Kidney epithelial cell (primary cell): Measurements from ENCODE around the gene INO80B. TPM values are rescaled to one million over a fixed set of nuclear protein-coding genes. Genes with fewer than 3 reads are reported as not detected.

Source experiments
- DNase-seq: peaks from one replicate; pipeline ENCODE4 v3.0.0-alpha.2; 2010; ENCODE audit warnings: low read depth
- H3K27me3 ChIP-seq: 2 replicates; pipeline ENCODE4 v1.6.0; 2011; ENCODE audit warnings: low read length; ENCODE audit not compliant: control insufficient read depth, insufficient read depth
- H3K36me3 ChIP-seq: 2 replicates; pipeline ENCODE4 v1.5.1; 2011; ENCODE audit warnings: low read length; ENCODE audit not compliant: control insufficient read depth, insufficient read depth
- H3K4me3 ChIP-seq: 2 replicates; pipeline ENCODE4 v1.5.1; 2011; ENCODE audit warnings: low read depth, mild to moderate bottlenecking, control low read depth, low read length
- total RNA-seq: library from RNA; depleted of rRNA; stranded (reverse); fragments of >200 nt; gene quantifications from 2 replicates; pipeline ENCODE4 v1.2.3, GENCODE V29; 2015
- TF ChIP-seq, protein P1 (sequence below): IDR thresholded peaks from 2 replicates; pipeline ENCODE4 v1.5.1; 2011; ENCODE audit warnings: mild to moderate bottlenecking, moderate library complexity, low read length, control low read depth, inconsistent platforms; ENCODE audit not compliant: insufficient read depth, poor library complexity, severe bottlenecking

INO80B gene
- total RNA-seq, 1 donor from 2014 or later: 31.3 TPM

DNA sequence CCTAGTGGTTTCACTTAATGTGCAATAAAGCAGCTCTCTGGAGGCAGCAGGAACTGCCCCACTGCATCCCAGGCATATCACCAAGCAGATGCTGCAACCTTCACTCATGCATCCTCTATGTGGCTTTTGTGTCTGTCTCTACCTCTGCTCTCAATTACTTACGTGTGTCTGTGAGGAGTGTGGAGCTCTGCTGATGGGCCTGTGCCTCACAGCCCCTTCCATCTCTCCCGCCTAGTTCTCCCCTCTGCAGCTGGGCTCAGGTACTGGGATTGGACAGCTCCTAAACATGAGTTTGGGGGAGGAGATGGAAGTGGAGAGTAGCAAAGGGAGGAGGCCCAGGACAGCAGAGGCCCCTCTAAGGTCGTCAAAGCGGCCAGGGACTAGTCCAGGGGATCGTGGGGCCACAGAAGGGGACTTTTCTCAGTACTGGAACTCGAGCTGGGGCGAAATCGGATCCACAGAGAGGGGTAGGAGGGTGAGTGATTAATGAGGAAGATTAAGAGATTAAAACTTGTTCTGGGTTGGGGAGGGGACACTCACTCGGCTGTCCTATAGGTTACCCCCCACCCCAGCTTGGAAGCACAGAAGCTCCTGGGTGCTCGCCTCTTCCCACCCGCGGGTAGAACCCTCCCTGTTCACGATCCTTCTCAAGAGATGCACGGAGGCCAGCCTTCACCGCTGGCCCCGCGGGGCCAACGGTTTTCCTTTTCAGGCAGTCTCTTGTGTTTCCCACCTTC is 46.6 kb downstream of the INO80B start:
- H3K4me3 ChIP-seq: no peak overlapping the region

DNA sequence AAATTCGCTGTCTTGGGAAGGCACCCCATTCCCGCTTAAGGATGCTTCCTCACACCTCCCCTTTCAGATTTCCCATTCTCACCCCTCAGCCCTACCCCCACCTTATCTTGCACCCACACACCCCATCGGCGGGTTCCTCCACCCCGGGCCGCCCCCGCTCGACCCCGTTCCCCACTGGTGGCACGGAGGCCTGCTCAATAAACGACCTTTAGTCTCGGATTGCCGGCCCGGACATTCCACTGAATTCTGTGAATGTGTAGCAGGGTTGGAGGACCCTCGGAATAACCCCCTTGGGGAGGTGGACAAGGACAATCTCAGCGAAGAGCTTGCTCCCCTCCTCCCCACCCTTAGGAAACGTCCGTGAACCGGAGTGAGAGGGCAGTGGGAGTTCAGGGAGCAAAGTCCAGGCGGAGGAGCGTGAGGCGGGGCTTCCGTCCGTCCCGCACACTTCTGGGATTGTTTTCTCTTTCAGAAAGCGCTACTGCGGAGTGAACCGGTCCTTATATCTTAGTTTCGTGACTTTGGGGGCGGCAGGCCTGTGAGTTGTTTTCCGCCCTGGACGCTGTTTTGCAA is 47.3 kb downstream of the INO80B start:
- TF ChIP-seq, protein P1, sequence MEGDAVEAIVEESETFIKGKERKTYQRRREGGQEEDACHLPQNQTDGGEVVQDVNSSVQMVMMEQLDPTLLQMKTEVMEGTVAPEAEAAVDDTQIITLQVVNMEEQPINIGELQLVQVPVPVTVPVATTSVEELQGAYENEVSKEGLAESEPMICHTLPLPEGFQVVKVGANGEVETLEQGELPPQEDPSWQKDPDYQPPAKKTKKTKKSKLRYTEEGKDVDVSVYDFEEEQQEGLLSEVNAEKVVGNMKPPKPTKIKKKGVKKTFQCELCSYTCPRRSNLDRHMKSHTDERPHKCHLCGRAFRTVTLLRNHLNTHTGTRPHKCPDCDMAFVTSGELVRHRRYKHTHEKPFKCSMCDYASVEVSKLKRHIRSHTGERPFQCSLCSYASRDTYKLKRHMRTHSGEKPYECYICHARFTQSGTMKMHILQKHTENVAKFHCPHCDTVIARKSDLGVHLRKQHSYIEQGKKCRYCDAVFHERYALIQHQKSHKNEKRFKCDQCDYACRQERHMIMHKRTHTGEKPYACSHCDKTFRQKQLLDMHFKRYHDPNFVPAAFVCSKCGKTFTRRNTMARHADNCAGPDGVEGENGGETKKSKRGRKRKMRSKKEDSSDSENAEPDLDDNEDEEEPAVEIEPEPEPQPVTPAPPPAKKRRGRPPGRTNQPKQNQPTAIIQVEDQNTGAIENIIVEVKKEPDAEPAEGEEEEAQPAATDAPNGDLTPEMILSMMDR: no peak
- Histone ChIP-seq H3K27me3 (peaks cover 48% of the 10 kb centered on the region), H3K36me3 (no peaks in the 10 kb centered on the region), H3K4me3 (peak overlapping the region; percentile 47)
- no peak for DNase-seq

More for the DNA sequence above, 46.6 kb downstream of the INO80B start:
- Histone ChIP-seq H3K27me3 (peaks cover 48% of the 10 kb centered on the region), H3K36me3 (no peaks in the 10 kb centered on the region)
- TF ChIP-seq, protein P1: no peak
- no peak for DNase-seq

DNA sequence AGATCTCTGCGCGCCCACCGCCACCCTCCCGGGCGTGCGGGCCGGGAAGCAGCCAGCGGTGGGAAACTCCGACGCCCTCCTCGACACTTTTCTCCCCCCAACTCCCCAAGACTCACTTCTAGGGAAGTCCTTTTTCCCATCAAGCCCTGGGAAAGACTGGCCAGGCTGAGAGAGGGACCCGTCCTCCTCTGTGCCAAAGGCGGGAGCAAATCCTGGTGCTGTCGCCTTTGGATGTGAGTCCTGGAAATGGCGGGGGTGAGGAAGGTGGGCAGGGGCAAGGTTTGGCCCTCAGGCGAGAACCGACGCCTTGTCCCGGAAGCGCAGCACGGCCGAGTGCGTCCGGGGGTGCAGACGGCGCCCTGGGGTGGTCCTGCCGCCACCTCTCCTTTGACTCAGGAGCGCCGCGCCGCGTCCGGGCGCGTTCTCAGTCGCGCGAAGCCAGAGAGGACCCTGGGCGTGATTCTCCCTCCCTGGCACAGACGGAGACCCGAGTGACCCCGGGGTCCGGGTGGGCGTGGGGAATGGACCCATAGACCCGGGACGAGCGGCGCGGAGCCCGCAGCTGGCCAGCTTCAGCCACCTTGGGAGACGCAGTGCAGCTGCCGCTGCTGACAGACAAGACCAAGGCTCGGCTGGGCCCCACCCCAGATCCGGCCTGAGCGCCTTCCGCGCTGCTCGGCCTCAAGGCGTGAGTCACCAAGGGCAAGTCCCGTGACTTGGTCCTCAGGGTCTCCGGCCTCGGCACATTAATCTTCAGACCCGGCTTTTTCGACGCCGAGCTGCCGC is 48.0 kb downstream of the INO80B start:
- TF ChIP-seq, protein P1: peak; percentile 42
- Histone ChIP-seq H3K27me3 (peaks cover 43% of the 10 kb centered on the region), H3K36me3 (no peaks in the 10 kb centered on the region), H3K4me3 (peak overlapping the region; percentile 47)
- peak; percentile 58 for DNase-seq

DNA sequence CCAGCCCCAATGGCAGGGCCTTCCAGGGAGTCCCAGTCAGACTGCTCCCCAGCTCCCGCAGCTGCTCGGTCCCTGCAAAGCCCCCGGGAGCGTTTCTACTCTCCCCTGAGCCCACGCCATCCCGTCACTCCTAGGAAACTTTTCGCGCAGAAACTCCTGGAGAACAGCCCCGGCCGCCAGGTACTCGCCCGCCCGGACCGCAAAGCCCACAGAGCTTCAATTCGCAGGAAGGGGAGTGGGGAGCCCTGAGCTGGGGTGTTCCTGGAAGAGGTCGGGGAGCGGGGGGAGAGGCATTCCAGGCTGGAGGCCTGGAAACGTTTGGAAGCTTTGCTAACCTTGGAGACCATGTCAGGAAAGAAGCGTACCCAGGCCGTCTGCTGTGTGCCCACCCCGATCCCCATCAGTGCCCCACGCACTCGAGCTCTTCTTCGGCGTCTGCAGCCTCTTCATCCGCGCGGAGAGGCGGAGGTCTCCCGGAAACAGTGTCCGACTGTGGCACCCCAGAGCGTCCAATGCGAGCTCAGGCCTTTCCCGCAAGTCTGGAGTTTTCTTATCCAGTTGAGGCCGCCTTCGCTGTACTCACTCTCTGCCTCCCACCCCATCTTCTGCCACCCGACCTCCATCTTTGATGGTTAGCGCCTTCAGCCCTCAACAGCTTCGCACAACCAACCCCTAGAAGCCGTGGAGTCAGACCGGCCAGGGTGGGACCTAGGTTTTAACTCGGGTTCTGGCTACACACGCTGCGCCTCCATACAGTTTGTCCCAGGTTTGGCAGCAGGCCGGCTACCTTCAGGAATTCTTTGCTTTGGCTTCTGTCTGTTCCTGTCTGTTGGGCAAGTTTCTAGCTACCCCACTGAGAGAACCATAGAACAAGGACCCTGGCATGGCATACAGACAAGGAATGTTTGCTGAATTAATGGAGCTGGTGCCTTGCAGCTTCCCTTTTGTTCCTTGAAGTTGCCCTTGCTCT is 48.9 kb downstream of the INO80B start:
- H3K4me3 ChIP-seq: peak overlapping the region; percentile 47
- H3K36me3 ChIP-seq: no peaks in the 10 kb centered on the region
- TF ChIP-seq, protein P1: no peak
- peaks cover 34% of the 10 kb centered on the region for H3K27me3 ChIP-seq
- no peak for DNase-seq

DNA sequence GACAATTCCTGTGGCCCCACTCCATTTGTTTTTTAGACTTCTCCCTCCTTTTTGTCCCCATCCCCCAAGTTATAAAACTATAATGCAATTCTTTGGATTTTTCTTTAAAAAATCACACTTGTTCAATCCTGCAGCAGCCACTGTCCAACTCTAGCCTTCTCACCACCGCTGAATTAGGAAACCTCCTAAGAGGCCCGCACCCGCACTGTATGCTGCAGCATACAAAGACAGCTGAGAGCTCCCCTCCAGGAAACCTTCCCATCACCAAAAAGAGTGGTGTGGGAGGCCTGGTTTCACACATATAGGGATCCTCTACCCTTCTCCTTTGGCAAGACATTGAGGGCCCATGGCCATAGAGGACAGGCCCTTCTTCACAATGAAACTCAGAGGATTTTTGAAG is 49.7 kb downstream of the INO80B start:
- Histone ChIP-seq H3K36me3 (no peaks in the 10 kb centered on the region), H3K27me3 (peaks cover 26% of the 10 kb centered on the region), H3K4me3 (no peak overlapping the region)
- DNase-seq: no peak
- TF ChIP-seq, protein P1: no peak
